SKM-1 (cell line): ENCODE data around the gene ASTN1.

ENCODE experiments used
- DNase-seq: peaks from one replicate; lab custom pipeline; 2025; ENCODE audit not compliant: unreplicated experiment; lab: John Stamatoyannopoulos, UW

Gene ASTN1

GRCh38 chr1:176843352-176844297 lies 320.9 kb downstream of the ASTN1 start:
- DNase-seq = no peak

GRCh38 chr1:176841238-176841637 lies 323.3 kb downstream of the ASTN1 start:
- DNase-seq = no peak

- DNase-seq = no peak
Observed at GRCh38 chr1:176839216-176839615, 325.3 kb downstream of the ASTN1 start.

GRCh38 chr1:176838276-176838995 lies 326.1 kb downstream of the ASTN1 start:
- no peak for DNase-seq

GRCh38 chr1:176837708-176838107 lies 326.8 kb downstream of the ASTN1 start:
- DNase-seq = no peak

- no peak for DNase-seq
Observed at GRCh38 chr1:176831150-176831549, 333.4 kb downstream of the ASTN1 start.

GRCh38 chr1:176829261-176829660 lies 335.3 kb downstream of the ASTN1 start:
- no peak for DNase-seq

- no peak for DNase-seq
Observed at GRCh38 chr1:176826265-176826664, 338.2 kb downstream of the ASTN1 start.

GRCh38 chr1:176820391-176821031 lies 344.0 kb downstream of the ASTN1 start:
- DNase-seq = no peak

GRCh38 chr1:176816232-176816631 lies 348.3 kb downstream of the ASTN1 start:
- no peak for DNase-seq

- DNase-seq = no peak
Observed at GRCh38 chr1:176815621-176816020, 348.9 kb downstream of the ASTN1 start.

GRCh38 chr1:176811511-176812288 lies 352.8 kb downstream of the ASTN1 start:
- no peak for DNase-seq

- DNase-seq = no peak
Observed at GRCh38 chr1:176809292-176809691, 355.2 kb downstream of the ASTN1 start.
